Body of pancreas (tissue), 4 donors: ENCODE results near the gene GPATCH1. TPM values are rescaled to one million over a fixed set of nuclear protein-coding genes. Genes with fewer than 3 reads are reported as not detected.
A peak's percentile ranks its signal among the peaks of the same experiment; 100 is the strongest.

Experiments used
- ATAC-seq: fragments of 150-250 bp; one replicate; pipeline ENCODE4 v1.9.1; 2016
- DNase-seq, 4 donors: peaks; one replicate each; pipeline ENCODE4 v3.0.0-alpha.2; 2019
- H3K27ac ChIP-seq, 4 donors: fragments of 200-600 bp; sonication (generic); 1 replicate in 3 of 4; 2 replicates in 1 of 4; pipeline versions ENCODE4 v1.5.1 to v1.6.1; 2016 to 2019; ENCODE audit warnings: mild to moderate bottlenecking in 1 of 4, mixed read lengths in 1 of 4, moderate library complexity in 1 of 4
- H3K27me3 ChIP-seq, 2 donors: fragments of 200-600 bp; sonication (generic); one replicate each; pipeline ENCODE4 v1.6.0; 2016; ENCODE audit warnings: mild to moderate bottlenecking in 1 of 2
- H3K36me3 ChIP-seq, 2 donors: fragments of 200-600 bp; sonication (generic); replicated peaks in 1 of 2; 2 replicates each; pipeline ENCODE4 v1.5.1; 2016; ENCODE audit warnings: low read depth in 2 of 2; ENCODE audit not compliant: insufficient read depth in 1 of 2
- H3K4me1 ChIP-seq: fragments of 200-600 bp; sonication (generic); one replicate; pipeline ENCODE4 v1.6.0; 2016
- H3K4me3 ChIP-seq, 2 donors: fragments of 200-600 bp; sonication (generic); 1 replicate in 1 of 2; 2 replicates in 1 of 2; pipeline ENCODE4 v1.5.1; 2016 to 2019
- H3K9me3 ChIP-seq, 3 donors: fragments of 200-600 bp; sonication (generic); 1 replicate in 2 of 3; 2 replicates in 1 of 3; pipeline ENCODE4 v1.5.1; 2016
- POLR2A ChIP-seq, 3 donors: fragments of 450-650 bp; IDR thresholded peaks; one replicate each; pipeline ENCODE4 v1.6.1; 2016; ENCODE audit warnings: antibody characterized with exemption in 3 of 3, mild to moderate bottlenecking in 2 of 3
- WGBS, 2 donors: methylation state at CpG; one replicate each; pipeline ENCODE4 v1.1.5; 2017; 5-methylcytosine and 5-hydroxymethylcytosine counted together
- intact Hi-C: fragments of 100-400 bp; cut with DNase I; formaldehyde crosslinking; loops from one replicate; pipeline ENCODE4 v1.15.1; 2023
- total RNA-seq, 2 donors: library from RNA; depleted of rRNA; stranded (reverse); fragments of >200 nt; gene quantifications; one replicate each; pipeline ENCODE4 v1.1.0, GENCODE V29; 2016
- TF ChIP-seq, protein P1 (sequence below), 7 experiments: fragments of 450-650 bp in 4 of 7; fragments of 200-600 bp in 3 of 7; sonication (generic) in 3 of 7; IDR thresholded peaks; one replicate each; pipeline ENCODE4 v1.5.1; 2016 to 2019; ENCODE audit warnings: antibody characterized with exemption in 7 of 7

The GPATCH1 gene
- total RNA-seq, 2 donors from 2014 or later: 6.6 to 7.0 TPM

DNA sequence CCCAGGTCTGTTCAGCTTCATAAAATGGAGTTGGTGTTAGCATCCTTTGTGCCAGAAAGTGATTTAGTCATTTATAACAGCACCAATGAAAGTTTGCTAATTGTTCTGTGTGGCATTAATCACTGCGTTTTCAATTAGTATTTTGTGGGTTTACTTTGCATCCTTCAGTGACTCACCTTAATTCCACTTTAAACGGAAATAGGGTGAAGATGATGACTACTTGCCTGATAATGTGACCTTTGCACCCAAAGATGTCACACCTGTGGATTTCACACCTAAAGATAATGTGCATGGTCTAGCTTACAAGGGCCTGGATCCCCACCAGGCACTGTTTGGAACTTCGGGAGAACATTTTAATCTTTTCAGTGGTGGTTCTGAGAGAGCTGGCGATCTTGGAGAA, 15.0 kb downstream of the GPATCH1 start:
- H3K27ac ChIP-seq: no peak overlapping the region
- H3K4me3 ChIP-seq: no peak overlapping the region
- 56 to 70% methylated on average over 4 of the region's 4 CpGs for WGBS, 2 donors
- DNase-seq: no peak
- H3K4me1 ChIP-seq: no peaks in the 10 kb centered on the region
- H3K36me3 ChIP-seq: peaks cover 0 to 36% of the 10 kb centered on the region in 2 donors
- no peaks in the 10 kb centered on the region for H3K27me3 ChIP-seq
- no peak for ATAC-seq
- TF ChIP-seq, protein P1, sequence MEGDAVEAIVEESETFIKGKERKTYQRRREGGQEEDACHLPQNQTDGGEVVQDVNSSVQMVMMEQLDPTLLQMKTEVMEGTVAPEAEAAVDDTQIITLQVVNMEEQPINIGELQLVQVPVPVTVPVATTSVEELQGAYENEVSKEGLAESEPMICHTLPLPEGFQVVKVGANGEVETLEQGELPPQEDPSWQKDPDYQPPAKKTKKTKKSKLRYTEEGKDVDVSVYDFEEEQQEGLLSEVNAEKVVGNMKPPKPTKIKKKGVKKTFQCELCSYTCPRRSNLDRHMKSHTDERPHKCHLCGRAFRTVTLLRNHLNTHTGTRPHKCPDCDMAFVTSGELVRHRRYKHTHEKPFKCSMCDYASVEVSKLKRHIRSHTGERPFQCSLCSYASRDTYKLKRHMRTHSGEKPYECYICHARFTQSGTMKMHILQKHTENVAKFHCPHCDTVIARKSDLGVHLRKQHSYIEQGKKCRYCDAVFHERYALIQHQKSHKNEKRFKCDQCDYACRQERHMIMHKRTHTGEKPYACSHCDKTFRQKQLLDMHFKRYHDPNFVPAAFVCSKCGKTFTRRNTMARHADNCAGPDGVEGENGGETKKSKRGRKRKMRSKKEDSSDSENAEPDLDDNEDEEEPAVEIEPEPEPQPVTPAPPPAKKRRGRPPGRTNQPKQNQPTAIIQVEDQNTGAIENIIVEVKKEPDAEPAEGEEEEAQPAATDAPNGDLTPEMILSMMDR (IDR thresholded peaks at IDR 0.05): no peak
- no peak for TF ChIP-seq POLR2A (IDR thresholded peaks at IDR 0.05)
- no peaks in the 10 kb centered on the region for H3K9me3 ChIP-seq
- intact Hi-C loops: no loop called here

DNA sequence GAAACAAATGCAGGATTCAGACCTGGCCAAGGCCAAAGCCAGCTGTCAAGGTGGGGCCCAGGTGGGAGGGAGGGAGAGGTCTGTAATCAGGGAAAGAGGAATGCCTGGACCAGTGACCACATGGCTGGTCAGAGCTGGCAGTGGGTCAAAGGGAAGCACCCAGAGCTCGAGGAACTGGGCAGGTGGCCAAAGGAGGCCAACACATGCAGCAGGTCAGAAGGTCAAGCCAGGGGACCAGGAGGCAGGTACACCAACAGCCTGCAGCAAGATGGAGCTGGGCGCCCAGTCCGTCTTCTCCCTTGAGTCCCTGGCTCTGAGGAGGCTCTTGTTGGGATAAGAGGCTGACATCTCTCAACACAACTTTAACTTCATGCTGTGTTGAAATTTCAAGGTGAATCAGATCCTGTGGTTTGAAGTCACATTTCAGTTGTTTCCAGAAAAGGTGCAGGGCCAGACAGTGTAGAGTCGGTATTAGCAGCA, 17.1 kb downstream of the GPATCH1 start:
- Histone ChIP-seq H3K9me3 (no peaks in the 10 kb centered on the region), H3K27me3 (no peaks in the 10 kb centered on the region), H3K36me3 (peaks cover 6 to 38% of the 10 kb centered on the region in 2 donors), H3K27ac (no peak overlapping the region), H3K4me3 (no peak overlapping the region), H3K4me1 (no peaks in the 10 kb centered on the region)
- TF ChIP-seq POLR2A (IDR thresholded peaks at IDR 0.05): no peak
- TF ChIP-seq, protein P1 (IDR thresholded peaks at IDR 0.05): no peak
- ATAC-seq: no peak
- intact Hi-C loops: no loop called here
- 69 to 72% methylated on average over 4 of the region's 4 CpGs for WGBS, 2 donors
- peak in 3 of 4 donors; percentile 9 to 28 (median 21) for DNase-seq

DNA sequence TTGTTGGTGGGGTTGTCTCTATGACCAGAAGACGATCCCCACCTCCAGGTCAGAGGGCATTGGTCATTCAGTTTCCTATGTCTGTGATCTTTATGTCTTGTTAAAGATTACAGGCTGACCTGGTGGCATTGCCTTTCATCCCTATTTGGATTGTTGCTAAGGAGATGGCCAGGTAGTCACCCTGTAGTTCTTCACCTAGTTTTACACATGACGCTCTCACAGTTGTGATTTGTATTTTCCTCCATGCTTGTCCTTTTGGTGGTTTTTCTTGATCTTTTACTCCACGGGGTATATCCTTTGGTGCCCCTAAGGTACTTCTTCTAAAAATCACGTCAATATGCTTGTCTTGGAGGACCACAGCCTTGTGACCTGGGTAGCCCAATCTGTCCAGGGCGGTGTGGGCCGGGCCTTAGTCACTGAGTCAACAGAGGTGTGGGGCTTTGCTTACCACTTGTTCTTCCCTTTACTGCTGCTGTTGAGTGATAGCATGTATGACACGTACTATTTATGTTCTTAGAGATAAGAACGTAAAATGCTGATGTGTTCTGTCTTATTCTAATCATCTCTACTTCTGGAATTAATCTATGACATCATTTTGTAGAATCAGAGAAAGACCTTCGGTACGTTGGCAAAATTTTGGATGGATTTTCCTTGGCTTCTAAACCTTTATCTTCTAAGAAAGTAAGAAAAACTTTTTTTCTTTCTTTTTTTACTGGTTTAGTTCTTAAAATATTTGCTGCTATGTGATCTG, 20.1 kb downstream of the GPATCH1 start:
- H3K4me3 ChIP-seq: no peak overlapping the region
- DNase-seq (no peak), ATAC-seq (no peak)
- no peaks in the 10 kb centered on the region for H3K9me3 ChIP-seq
- TF ChIP-seq, protein P1 (IDR thresholded peaks at IDR 0.05): no peak
- TF ChIP-seq POLR2A (IDR thresholded peaks at IDR 0.05): no peak
- WGBS, 2 donors: 84 to 89% methylated on average over 10 of the region's 10 CpGs
- H3K27me3 ChIP-seq: no peaks in the 10 kb centered on the region
- H3K36me3 ChIP-seq: peaks cover 6 to 21% of the 10 kb centered on the region in 2 donors
- H3K27ac ChIP-seq: no peak overlapping the region
- no peaks in the 10 kb centered on the region for H3K4me1 ChIP-seq
- intact Hi-C loops: no loop called here

DNA sequence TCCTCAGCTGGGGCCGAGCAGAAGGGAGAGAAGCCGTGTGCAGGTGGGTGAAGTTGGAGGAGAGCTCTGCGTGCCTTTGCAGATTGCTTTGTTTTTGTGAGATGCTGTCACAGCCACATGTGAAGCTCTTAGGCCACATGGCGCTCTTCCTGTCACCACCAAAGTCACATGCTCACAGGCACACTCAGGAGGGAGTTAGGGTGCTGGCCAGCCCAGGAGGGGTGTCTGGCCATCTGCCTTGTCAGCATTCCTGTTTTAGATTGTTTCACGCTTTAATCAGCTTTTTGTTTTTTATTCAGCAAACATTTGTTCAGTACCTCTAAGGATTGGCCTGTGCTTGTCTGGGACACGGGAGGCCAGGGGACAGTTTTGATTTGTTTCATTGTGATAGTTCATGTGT, 21.9 kb downstream of the GPATCH1 start:
- WGBS, 2 donors: 83 to 90% methylated on average over 6 of the region's 6 CpGs
- DNase-seq: no peak
- no peak overlapping the region for H3K27ac ChIP-seq
- ATAC-seq: no peak
- no peaks in the 10 kb centered on the region for H3K27me3 ChIP-seq
- intact Hi-C loops: no loop called here
- H3K9me3 ChIP-seq: no peaks in the 10 kb centered on the region
- peaks cover 6 to 17% of the 10 kb centered on the region in 2 donors for H3K36me3 ChIP-seq
- TF ChIP-seq POLR2A (IDR thresholded peaks at IDR 0.05): no peak
- TF ChIP-seq, protein P1 (IDR thresholded peaks at IDR 0.05): no peak
- no peak overlapping the region for H3K4me3 ChIP-seq
- no peaks in the 10 kb centered on the region for H3K4me1 ChIP-seq

DNA sequence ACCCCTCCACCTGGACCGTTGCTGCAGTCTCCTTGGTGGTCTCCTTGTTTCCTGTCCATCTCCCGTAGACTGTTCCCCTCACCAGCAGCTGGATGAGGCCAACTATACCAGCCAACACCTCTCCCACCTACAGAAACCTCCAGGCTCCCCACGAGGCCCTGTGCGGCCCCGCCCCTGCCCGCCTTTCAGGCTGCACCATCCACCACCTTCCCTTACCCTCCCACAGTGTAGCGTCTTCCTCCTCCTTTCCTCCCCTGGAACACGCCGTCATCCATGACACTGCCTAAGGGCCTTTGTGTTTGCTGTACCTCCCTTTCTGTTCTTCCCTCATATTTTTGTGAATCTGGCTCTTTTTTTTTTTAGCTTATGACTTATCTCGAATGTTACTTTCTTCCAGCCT, 27.2 kb downstream of the GPATCH1 start:
- intact Hi-C loops: no loop called here
- Histone ChIP-seq H3K4me3 (no peak overlapping the region), H3K27me3 (no peaks in the 10 kb centered on the region), H3K27ac (no peak overlapping the region), H3K9me3 (no peaks in the 10 kb centered on the region), H3K4me1 (no peaks in the 10 kb centered on the region), H3K36me3 (peaks cover 7 to 16% of the 10 kb centered on the region in 2 donors)
- 90 to 94% methylated on average over 9 to 10 of the region's 10 CpGs for WGBS, 2 donors
- TF ChIP-seq POLR2A (IDR thresholded peaks at IDR 0.05): no peak
- TF ChIP-seq, protein P1 (IDR thresholded peaks at IDR 0.05): no peak
- ATAC-seq (no peak), DNase-seq (no peak)
